ENCODE results near the gene FKBP2.

Gene FKBP2

GRCh38 chr11:64285885-64286800, 45.2 kb downstream of the FKBP2 start:
- no peak for DNase-seq (ENCODE audit: low spot score)

GRCh38 chr11:64286801-64287159, 45.9 kb downstream of the FKBP2 start:
- no peak for DNase-seq (ENCODE audit: low spot score)

- DNase-seq (ENCODE audit: low spot score), result no peak
Measured at GRCh38 chr11:64287676-64288352, 46.9 kb downstream of the FKBP2 start.

- DNase-seq (ENCODE audit: low spot score), result no peak
Measured at GRCh38 chr11:64288353-64288750, 47.5 kb downstream of the FKBP2 start.

- no peak for DNase-seq (ENCODE audit: low spot score)
Measured at GRCh38 chr11:64289002-64289564, 48.2 kb downstream of the FKBP2 start.

- no peak for DNase-seq (ENCODE audit: low spot score)
Measured at GRCh38 chr11:64290352-64291261, 49.7 kb downstream of the FKBP2 start.

GRCh38 chr11:64291262-64291751, 50.4 kb downstream of the FKBP2 start, which contains the start of gene KCNK4:
Gene KCNK4 (plus strand): TSS chr11:64291302. CDS start chr11:64293019, 1,717 bp downstream.
- no peak for DNase-seq (ENCODE audit: low spot score)

- DNase-seq (ENCODE audit: low spot score), result no peak
Measured at GRCh38 chr11:64291752-64292459, 51.0 kb downstream of the FKBP2 start.

- no peak for DNase-seq (ENCODE audit: low spot score)
Measured at GRCh38 chr11:64292460-64293254, 51.8 kb downstream of the FKBP2 start.

Data from left forelimb (tissue), 1 donor.